Stimulated activated CD4-positive, alpha-beta T cell treated with anti-CD3 and anti-CD28 coated beads, Interleukin-2, amount 100 ng/mL, for 4 hours (primary cell): ENCODE results near the gene STAG2.

Experiments
- DNase-seq: peaks from one replicate; pipeline ENCODE4 v3.0.0-alpha.2; 2020; ENCODE audit warnings: low read depth

The STAG2 gene

GRCh38 chrX:123975180-123975579, 13.7 kb downstream of the STAG2 start:
- DNase-seq: no peak

GRCh38 chrX:123976706-123977316, 15.3 kb downstream of the STAG2 start:
- no peak for DNase-seq

- no peak for DNase-seq
Observed at GRCh38 chrX:123983240-123983639, 21.7 kb downstream of the STAG2 start.

GRCh38 chrX:123986377-123986776, 24.9 kb downstream of the STAG2 start:
- DNase-seq: no peak

- no peak for DNase-seq
Observed at GRCh38 chrX:123988423-123989111, 27.1 kb downstream of the STAG2 start.

GRCh38 chrX:123989235-123989634, 27.7 kb downstream of the STAG2 start:
- no peak for DNase-seq

- no peak for DNase-seq
Observed at GRCh38 chrX:123990169-123990568, 28.7 kb downstream of the STAG2 start.

- no peak for DNase-seq
Observed at GRCh38 chrX:123990602-123991001, 29.1 kb downstream of the STAG2 start.

- DNase-seq: no peak
Observed at GRCh38 chrX:123993326-123993725, 31.8 kb downstream of the STAG2 start.

GRCh38 chrX:123993904-123994635, 32.6 kb downstream of the STAG2 start:
- DNase-seq: no peak

- no peak for DNase-seq
Observed at GRCh38 chrX:123994730-123995129, 33.2 kb downstream of the STAG2 start.

GRCh38 chrX:124001581-124001980, 40.1 kb downstream of the STAG2 start:
- no peak for DNase-seq

- no peak for DNase-seq
Observed at GRCh38 chrX:124005228-124005627, 43.7 kb downstream of the STAG2 start.

- no peak for DNase-seq
Observed at GRCh38 chrX:124010157-124010556, 48.7 kb downstream of the STAG2 start.

- no peak for DNase-seq
Observed at GRCh38 chrX:124010566-124010965, 49.1 kb downstream of the STAG2 start.

- DNase-seq: no peak
Observed at GRCh38 chrX:124015721-124016120, 54.2 kb downstream of the STAG2 start.

GRCh38 chrX:124016825-124017224, 55.3 kb downstream of the STAG2 start:
- DNase-seq: no peak

GRCh38 chrX:124018023-124018422, 56.5 kb downstream of the STAG2 start:
- no peak for DNase-seq

- no peak for DNase-seq
Observed at GRCh38 chrX:124023838-124024238, 62.3 kb downstream of the STAG2 start.

GRCh38 chrX:124026529-124026928, 65.0 kb downstream of the STAG2 start:
- no peak for DNase-seq

GRCh38 chrX:124028182-124028581, 66.7 kb downstream of the STAG2 start:
- no peak for DNase-seq

- DNase-seq: no peak
Observed at GRCh38 chrX:124030520-124030919, 69.0 kb downstream of the STAG2 start.

- no peak for DNase-seq
Observed at GRCh38 chrX:124033821-124034220, 72.3 kb downstream of the STAG2 start.
